HepG2 (cell line): ENCODE data around the gene CNNM3. TPM values are rescaled to one million over a fixed set of nuclear protein-coding genes. Genes with fewer than 3 reads are reported as not detected.

Experiments used
- AGO2 ChIP-seq: fragments of 200-400 bp; formaldehyde crosslinking; optimal IDR thresholded peaks from 2 replicates; pipeline ENCODE3; 2017; ENCODE audit warnings: mild to moderate bottlenecking, low read depth, low read length, moderate library complexity
- CBX5 ChIP-seq: sonication (generic); formaldehyde crosslinking; IDR thresholded peaks from 2 replicates; pipeline ENCODE4 v1.4.0; 2020; ENCODE audit warnings: missing genetic modification reagents, borderline replicate concordance
- CEBPB ChIP-seq: IDR thresholded peaks from 2 replicates; pipeline ENCODE4 v1.6.1; 2011; ENCODE audit warnings: low read depth, low read length, improper control_type of control experiment, borderline replicate concordance
- HOXA7 ChIP-seq: sonication (generic); formaldehyde crosslinking; IDR thresholded peaks from 2 replicates; pipeline ENCODE4 v1.8.1; 2022; ENCODE audit warnings: mild to moderate bottlenecking, missing genetic modification reagents, moderate library complexity
- NONO ChIP-seq, 2 experiments: fragments of 450-650 bp in 1 of 2; sonication (generic) in 1 of 2; formaldehyde crosslinking in 1 of 2; IDR thresholded peaks in 1 of 2; conservative IDR thresholded peaks in 1 of 2; 2 replicates each; pipeline versions ENCODE4 v1.6.1 to v1.8.0; 2017 to 2022; ENCODE audit warnings: mild to moderate bottlenecking in 1 of 2, missing genetic modification reagents in 1 of 2, moderate library complexity in 1 of 2
- POLR2AphosphoS5 ChIP-seq: IDR thresholded peaks from 2 replicates; pipeline ENCODE4 v1.6.1; 2012; ENCODE audit warnings: low read depth, low read length
- RAD51 ChIP-seq: fragments of 450-650 bp; IDR thresholded peaks from 2 replicates; pipeline ENCODE4 v1.6.1; 2016; ENCODE audit warnings: borderline replicate concordance
- REL ChIP-seq: sonication (generic); formaldehyde crosslinking; conservative IDR thresholded peaks from 2 replicates; pipeline ENCODE4 v1.8.0; 2022; ENCODE audit warnings: mild to moderate bottlenecking, missing genetic modification reagents, moderate library complexity
- SKIL ChIP-seq: sonication (generic); formaldehyde crosslinking; IDR thresholded peaks from 2 replicates; pipeline ENCODE4 v1.8.0; 2022; ENCODE audit warnings: missing genetic modification reagents, mild to moderate bottlenecking, moderate library complexity, borderline replicate concordance
- SRSF4 ChIP-seq: fragments of 200-400 bp; formaldehyde crosslinking; IDR thresholded peaks from one replicate; pipeline ENCODE4 v1.6.1; 2018; ENCODE audit warnings: mild to moderate bottlenecking, low read depth, low read length, moderate library complexity; ENCODE audit not compliant: poor library complexity, severe bottlenecking
- TGIF2 ChIP-seq: IDR thresholded peaks from 2 replicates; pipeline ENCODE4 v1.6.1; 2016; ENCODE audit warnings: control low read depth, missing compliant biosample characterization
- ZBTB7B ChIP-seq: sonication (generic); formaldehyde crosslinking; IDR thresholded peaks from 2 replicates; pipeline ENCODE4 v1.4.0; 2020; ENCODE audit warnings: missing genetic modification reagents
- ZNF17 ChIP-seq: sonication (generic); formaldehyde crosslinking; IDR thresholded peaks from 2 replicates; pipeline ENCODE4 v1.5.0; 2020; ENCODE audit warnings: mild to moderate bottlenecking, missing genetic modification reagents
- ZNF468 ChIP-seq: sonication (generic); formaldehyde crosslinking; IDR thresholded peaks from 2 replicates; pipeline ENCODE4 v1.8.0; 2022; ENCODE audit warnings: mild to moderate bottlenecking, moderate library complexity, missing genetic modification reagents
- ZNF768 ChIP-seq: sonication (generic); formaldehyde crosslinking; IDR thresholded peaks from 2 replicates; pipeline ENCODE4 v1.4.0; 2020; ENCODE audit warnings: missing genetic modification reagents
- polyA plus RNA-seq, 8 experiments: library from polyadenylated mRNA; depleted of rRNA in 3 of 8; stranded (reverse) in 7 of 8; unstranded in 1 of 8; fragments of >200 nt; fragmentation: Illumina TruSeq in 4 of 8; extraction: Trizol in 4 of 8; gene quantifications; 2 replicates each; pipeline versions ENCODE4 v1.2.1 to v1.2.3, GENCODE V29; 2011 to 2016; ENCODE audit warnings: low read depth in 4 of 8, missing spikeins in 1 of 8, mixed read lengths in 1 of 8; ENCODE audit not compliant: insufficient read depth in 1 of 8
- total RNA-seq, 5 experiments: library from RNA; depleted of rRNA; stranded (reverse); fragments of >200 nt; fragmentation: Illumina TruSeq; extraction: Trizol; gene quantifications; 2 replicates each; pipeline ENCODE4 v1.2.3, GENCODE V29; 2016; ENCODE audit warnings: low read depth in 1 of 5
- TF ChIP-seq, protein P1 (sequence below): IDR thresholded peaks from 2 replicates; pipeline ENCODE4 v1.6.1; 2016
- TF ChIP-seq, protein P2 (sequence below): sonication (generic); formaldehyde crosslinking; conservative IDR thresholded peaks from 2 replicates; pipeline ENCODE4 v1.4.0; 2020; ENCODE audit warnings: mild to moderate bottlenecking, missing genetic modification reagents, moderate library complexity
- TF ChIP-seq, protein P3 (sequence below): sonication (generic); formaldehyde crosslinking; IDR thresholded peaks from 2 replicates; pipeline ENCODE4 v1.5.1; 2020; ENCODE audit warnings: missing genetic modification reagents, mild to moderate bottlenecking, borderline replicate concordance

CNNM3 gene
- total and polyA plus RNA-seq, 2 of the 13 experiments (the other 11 are each of a cell fraction or from before 2014, with no cell fraction given): 21.2 to 27.9 TPM

DNA sequence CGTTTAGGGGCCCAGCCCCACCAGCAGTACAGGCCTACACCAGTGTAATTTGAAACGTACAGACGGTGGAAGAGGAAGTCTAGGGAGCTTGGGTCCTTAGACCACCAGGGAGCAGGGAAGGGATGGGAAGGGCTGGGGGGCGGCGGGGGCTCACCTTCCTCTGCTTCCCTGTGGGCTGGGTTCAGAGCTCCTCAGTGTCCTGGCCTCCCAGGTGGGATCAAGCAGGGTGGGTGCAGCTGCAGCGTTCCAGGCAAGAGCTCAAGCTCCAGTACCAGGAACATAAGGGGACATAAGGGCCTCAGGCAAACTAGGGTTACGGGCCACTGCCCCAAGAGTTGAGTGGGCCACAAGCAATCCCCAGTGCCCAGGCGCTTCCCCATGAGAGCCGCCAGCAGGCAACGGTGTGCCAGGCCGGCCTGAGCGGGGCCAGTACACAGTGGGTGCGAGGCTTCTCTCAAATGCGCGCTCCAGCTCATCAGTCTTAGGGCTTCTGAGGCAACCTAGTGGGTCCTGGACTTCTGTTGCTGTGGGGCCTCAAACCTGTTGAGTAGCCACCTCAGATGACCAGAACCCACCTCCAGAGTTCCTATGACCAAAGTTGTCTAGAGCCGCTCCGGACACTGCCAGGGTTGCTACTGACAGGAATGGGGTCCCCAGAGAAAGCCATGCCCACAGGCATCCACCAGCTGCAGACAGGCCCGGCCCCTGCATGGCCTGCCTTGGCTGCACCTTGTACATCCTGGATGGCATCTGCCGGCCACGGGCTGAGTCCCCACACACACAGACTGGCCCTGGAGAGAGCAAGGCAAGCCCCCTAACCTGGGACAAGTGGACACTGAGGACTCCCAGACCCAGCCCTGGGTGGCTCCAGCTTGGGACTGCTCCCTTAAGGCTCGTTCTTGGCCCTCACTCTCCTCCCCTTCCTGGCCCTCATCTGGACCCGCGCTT, 22.6 kb downstream of the CNNM3 start (continued):
- TF ChIP-seq ZNF17 (CRISPR knock-in tag) (no peak), AGO2 (peak; percentile 95), SKIL (CRISPR knock-in tag) (no peak), TGIF2 (no peak), CEBPB (no peak), NONO (IDR thresholded peaks at IDR 0.05) (no peak), NONO (CRISPR knock-in tag; conservative IDR thresholded peaks at IDR 0.05) (peak; percentile 53; the same call in 1 of the 2 replicates), REL (CRISPR knock-in tag) (no peak), POLR2AphosphoS5 (0 out of 2 replicates have a peak, but pooled peaks have one; percentile 11), CBX5 (CRISPR knock-in tag) (no peak), RAD51 (no peak), HOXA7 (CRISPR knock-in tag) (no peak), ZNF768 (peak; percentile 20; the same call in 1 of the 2 replicates), ZNF468 (CRISPR knock-in tag) (no peak), SRSF4 (no peak), ZBTB7B (no peak)
- TF ChIP-seq, protein P1, sequence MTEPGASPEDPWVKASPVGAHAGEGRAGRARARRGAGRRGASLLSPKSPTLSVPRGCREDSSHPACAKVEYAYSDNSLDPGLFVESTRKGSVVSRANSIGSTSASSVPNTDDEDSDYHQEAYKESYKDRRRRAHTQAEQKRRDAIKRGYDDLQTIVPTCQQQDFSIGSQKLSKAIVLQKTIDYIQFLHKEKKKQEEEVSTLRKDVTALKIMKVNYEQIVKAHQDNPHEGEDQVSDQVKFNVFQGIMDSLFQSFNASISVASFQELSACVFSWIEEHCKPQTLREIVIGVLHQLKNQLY: no peak
- TF ChIP-seq, protein P2, sequence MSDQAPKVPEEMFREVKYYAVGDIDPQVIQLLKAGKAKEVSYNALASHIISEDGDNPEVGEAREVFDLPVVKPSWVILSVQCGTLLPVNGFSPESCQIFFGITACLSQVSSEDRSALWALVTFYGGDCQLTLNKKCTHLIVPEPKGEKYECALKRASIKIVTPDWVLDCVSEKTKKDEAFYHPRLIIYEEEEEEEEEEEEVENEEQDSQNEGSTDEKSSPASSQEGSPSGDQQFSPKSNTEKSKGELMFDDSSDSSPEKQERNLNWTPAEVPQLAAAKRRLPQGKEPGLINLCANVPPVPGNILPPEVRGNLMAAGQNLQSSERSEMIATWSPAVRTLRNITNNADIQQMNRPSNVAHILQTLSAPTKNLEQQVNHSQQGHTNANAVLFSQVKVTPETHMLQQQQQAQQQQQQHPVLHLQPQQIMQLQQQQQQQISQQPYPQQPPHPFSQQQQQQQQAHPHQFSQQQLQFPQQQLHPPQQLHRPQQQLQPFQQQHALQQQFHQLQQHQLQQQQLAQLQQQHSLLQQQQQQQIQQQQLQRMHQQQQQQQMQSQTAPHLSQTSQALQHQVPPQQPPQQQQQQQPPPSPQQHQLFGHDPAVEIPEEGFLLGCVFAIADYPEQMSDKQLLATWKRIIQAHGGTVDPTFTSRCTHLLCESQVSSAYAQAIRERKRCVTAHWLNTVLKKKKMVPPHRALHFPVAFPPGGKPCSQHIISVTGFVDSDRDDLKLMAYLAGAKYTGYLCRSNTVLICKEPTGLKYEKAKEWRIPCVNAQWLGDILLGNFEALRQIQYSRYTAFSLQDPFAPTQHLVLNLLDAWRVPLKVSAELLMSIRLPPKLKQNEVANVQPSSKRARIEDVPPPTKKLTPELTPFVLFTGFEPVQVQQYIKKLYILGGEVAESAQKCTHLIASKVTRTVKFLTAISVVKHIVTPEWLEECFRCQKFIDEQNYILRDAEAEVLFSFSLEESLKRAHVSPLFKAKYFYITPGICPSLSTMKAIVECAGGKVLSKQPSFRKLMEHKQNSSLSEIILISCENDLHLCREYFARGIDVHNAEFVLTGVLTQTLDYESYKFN (CRISPR knock-in tag): no peak
- TF ChIP-seq, protein P3, sequence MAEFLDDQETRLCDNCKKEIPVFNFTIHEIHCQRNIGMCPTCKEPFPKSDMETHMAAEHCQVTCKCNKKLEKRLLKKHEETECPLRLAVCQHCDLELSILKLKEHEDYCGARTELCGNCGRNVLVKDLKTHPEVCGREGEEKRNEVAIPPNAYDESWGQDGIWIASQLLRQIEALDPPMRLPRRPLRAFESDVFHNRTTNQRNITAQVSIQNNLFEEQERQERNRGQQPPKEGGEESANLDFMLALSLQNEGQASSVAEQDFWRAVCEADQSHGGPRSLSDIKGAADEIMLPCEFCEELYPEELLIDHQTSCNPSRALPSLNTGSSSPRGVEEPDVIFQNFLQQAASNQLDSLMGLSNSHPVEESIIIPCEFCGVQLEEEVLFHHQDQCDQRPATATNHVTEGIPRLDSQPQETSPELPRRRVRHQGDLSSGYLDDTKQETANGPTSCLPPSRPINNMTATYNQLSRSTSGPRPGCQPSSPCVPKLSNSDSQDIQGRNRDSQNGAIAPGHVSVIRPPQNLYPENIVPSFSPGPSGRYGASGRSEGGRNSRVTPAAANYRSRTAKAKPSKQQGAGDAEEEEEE: no peak
